Vagina (tissue), 2 donors: ENCODE results near the gene ONECUT2. TPM values are rescaled to one million over a fixed set of nuclear protein-coding genes. Genes with fewer than 3 reads are reported as not detected.

Source experiments
- DNase-seq, 2 donors: peaks; one replicate each; pipeline ENCODE4 v3.0.0-alpha.2; 2017; ENCODE audit errors: extremely low spot score in 2 of 2
- H3K27ac ChIP-seq: fragments of 200-600 bp; sonication (generic); one replicate; pipeline ENCODE4 v1.5.1; 2019
- H3K27me3 ChIP-seq: fragments of 200-600 bp; sonication (generic); one replicate; pipeline ENCODE4 v1.5.1; 2019
- H3K36me3 ChIP-seq, 2 donors: fragments of 200-600 bp; sonication (generic); one replicate each; pipeline ENCODE4 v1.5.1; 2017 to 2019
- H3K4me1 ChIP-seq: fragments of 200-600 bp; sonication (generic); one replicate; pipeline ENCODE4 v1.5.1; 2019
- H3K4me3 ChIP-seq, 2 donors: fragments of 200-600 bp; sonication (generic); 1 replicate in 1 of 2; 2 replicates in 1 of 2; pipeline ENCODE4 v1.5.1; 2016 to 2019
- H3K9me3 ChIP-seq: fragments of 200-600 bp; sonication (generic); one replicate; pipeline ENCODE4 v1.5.1; 2019
- POLR2A ChIP-seq, 2 donors: fragments of 450-650 bp; IDR thresholded peaks; one replicate each; pipeline ENCODE4 v1.6.1; 2017; ENCODE audit warnings: antibody characterized with exemption in 2 of 2, mild to moderate bottlenecking in 2 of 2, moderate library complexity in 2 of 2
- POLR2AphosphoS5 ChIP-seq, 2 donors: sonication (generic); formaldehyde crosslinking; IDR thresholded peaks; one replicate each; pipeline ENCODE4 v1.9.0; 2017; ENCODE audit warnings: antibody characterized with exemption in 2 of 2, mild to moderate bottlenecking in 2 of 2, low read depth in 1 of 2; ENCODE audit not compliant: insufficient read depth in 1 of 2
- intact Hi-C: fragments of 100-400 bp; cut with DNase I; formaldehyde crosslinking; loops from one replicate; pipeline ENCODE4 v1.15.1; 2023
- total RNA-seq: library from RNA; depleted of rRNA; stranded (reverse); fragments of >200 nt; gene quantifications from one replicate; pipeline ENCODE4 v1.2.3, GENCODE V29; 2016
- TF ChIP-seq, protein P1 (sequence below), 3 experiments: fragments of 450-650 bp in 2 of 3; fragments of 200-600 bp in 1 of 3; sonication (generic) in 1 of 3; IDR thresholded peaks; one replicate each; pipeline ENCODE4 v1.5.1; 2017 to 2019; ENCODE audit warnings: antibody characterized with exemption in 3 of 3, mild to moderate bottlenecking in 2 of 3, moderate library complexity in 2 of 3

ONECUT2 gene
- total RNA-seq, 1 donor from 2014 or later, result not detected

DNA sequence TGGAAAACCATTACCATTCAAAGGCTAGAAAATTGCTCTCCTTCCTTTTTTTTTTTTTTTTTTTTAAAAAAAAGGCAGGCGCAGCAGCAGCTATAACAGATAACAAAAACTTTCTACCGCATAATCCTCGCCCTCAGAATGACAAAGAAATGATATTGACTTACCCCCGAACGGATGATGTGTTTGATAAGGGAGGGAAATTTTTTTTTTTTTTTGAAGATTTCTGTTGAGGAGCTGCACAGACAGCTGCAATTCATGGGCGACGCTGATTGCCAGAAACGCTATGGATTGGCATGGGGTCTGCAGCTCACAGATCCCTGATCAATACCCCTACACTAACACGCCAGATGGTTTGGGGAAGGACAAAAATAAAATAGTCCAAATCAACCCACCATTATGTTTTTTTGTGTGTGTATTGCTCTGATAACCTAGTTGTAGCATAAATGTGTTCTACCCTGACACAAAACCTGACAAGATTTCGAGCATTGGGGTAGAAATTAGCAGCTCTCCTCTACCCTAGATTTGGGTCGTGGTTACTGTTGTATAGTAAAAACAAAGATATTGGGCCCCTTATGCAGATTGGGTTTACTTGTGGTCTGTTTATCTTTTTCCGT, 3.6 kb upstream of the ONECUT2 start:
- H3K4me3 ChIP-seq, result no peak overlapping the region
- H3K36me3 ChIP-seq, result no peaks in the 10 kb centered on the region
- peaks cover 9% of the 10 kb centered on the region for H3K27me3 ChIP-seq
- H3K9me3 ChIP-seq, result no peaks in the 10 kb centered on the region
- no peak overlapping the region for H3K27ac ChIP-seq
- H3K4me1 ChIP-seq, result peaks cover 18% of the 10 kb centered on the region
- intact Hi-C loops, result no loop called here
- TF ChIP-seq POLR2A (IDR thresholded peaks at IDR 0.05) (no peak), POLR2AphosphoS5 (IDR thresholded peaks at IDR 0.05; ENCODE audit: insufficient read depth in 1 of 2, low read depth in 1 of 2) (no peak)
- TF ChIP-seq, protein P1, sequence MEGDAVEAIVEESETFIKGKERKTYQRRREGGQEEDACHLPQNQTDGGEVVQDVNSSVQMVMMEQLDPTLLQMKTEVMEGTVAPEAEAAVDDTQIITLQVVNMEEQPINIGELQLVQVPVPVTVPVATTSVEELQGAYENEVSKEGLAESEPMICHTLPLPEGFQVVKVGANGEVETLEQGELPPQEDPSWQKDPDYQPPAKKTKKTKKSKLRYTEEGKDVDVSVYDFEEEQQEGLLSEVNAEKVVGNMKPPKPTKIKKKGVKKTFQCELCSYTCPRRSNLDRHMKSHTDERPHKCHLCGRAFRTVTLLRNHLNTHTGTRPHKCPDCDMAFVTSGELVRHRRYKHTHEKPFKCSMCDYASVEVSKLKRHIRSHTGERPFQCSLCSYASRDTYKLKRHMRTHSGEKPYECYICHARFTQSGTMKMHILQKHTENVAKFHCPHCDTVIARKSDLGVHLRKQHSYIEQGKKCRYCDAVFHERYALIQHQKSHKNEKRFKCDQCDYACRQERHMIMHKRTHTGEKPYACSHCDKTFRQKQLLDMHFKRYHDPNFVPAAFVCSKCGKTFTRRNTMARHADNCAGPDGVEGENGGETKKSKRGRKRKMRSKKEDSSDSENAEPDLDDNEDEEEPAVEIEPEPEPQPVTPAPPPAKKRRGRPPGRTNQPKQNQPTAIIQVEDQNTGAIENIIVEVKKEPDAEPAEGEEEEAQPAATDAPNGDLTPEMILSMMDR (IDR thresholded peaks at IDR 0.05), result no peak
- DNase-seq, result no peak

DNA sequence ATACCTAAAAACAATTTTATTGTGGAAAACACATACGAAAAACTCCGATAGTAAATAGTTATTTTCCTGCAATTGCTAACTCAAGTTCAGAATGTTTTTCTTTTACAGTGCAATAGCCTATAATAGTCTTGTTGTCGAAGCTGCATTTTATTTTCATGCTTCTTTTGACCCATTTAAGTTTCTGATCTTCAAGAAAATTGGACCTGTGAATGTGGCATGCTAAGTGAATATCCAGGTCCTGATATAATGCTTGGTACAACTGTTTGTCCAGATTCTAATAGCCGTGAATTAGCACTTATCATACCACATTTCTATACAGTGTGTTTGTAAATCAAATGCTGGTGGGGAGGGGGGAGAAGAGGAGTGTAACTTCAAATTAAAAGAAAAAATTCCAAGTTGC, 3.0 kb upstream of the ONECUT2 start:
- Histone ChIP-seq H3K4me1 (peaks cover 23% of the 10 kb centered on the region), H3K36me3 (no peaks in the 10 kb centered on the region), H3K27me3 (peaks cover 12% of the 10 kb centered on the region), H3K4me3 (no peak overlapping the region), H3K9me3 (no peaks in the 10 kb centered on the region), H3K27ac (no peak overlapping the region)
- intact Hi-C loops, result no loop called here
- DNase-seq, result no peak
- TF ChIP-seq, protein P1 (IDR thresholded peaks at IDR 0.05), result no peak

DNA sequence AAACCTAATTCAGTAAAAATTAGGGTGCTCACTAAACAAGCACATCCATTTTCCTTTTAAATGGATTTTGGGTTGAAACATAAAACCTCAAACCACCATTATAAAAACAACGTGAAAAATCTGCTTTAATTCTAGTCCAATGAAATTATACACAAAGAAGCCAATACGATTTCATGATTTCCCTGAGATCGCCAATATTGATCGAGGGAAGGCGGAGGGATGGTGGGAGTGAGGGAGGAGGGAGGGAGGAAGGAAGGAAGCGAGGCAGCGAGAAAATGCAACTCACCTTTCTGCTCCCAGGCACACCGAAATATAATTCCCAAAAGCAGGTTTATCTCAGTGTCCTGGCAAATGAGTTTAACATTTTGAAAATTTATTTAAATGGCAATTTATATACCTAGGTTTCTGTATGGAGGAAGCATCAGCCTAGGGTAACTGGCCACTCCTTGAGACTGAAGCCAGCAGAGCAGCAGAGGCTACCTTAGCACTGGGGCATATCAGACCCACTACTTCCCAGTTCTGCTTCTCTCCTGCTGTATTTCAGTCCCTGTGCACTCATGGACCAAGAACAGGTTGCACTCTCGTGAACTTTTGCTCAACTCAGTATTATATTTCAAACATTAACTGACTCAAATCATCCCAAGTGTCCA, 2.3 kb upstream of the ONECUT2 start:
- Histone ChIP-seq H3K27ac (no peak overlapping the region), H3K27me3 (peaks cover 19% of the 10 kb centered on the region), H3K4me1 (peaks cover 30% of the 10 kb centered on the region), H3K36me3 (no peaks in the 10 kb centered on the region), H3K4me3 (no peak overlapping the region), H3K9me3 (no peaks in the 10 kb centered on the region)
- DNase-seq, result no peak
- TF ChIP-seq POLR2A (IDR thresholded peaks at IDR 0.05), result no peak
- no peak for TF ChIP-seq POLR2AphosphoS5 (IDR thresholded peaks at IDR 0.05; ENCODE audit: insufficient read depth in 1 of 2, low read depth in 1 of 2)
- TF ChIP-seq, protein P1 (IDR thresholded peaks at IDR 0.05), result no peak
- intact Hi-C loops, result no loop called here

DNA sequence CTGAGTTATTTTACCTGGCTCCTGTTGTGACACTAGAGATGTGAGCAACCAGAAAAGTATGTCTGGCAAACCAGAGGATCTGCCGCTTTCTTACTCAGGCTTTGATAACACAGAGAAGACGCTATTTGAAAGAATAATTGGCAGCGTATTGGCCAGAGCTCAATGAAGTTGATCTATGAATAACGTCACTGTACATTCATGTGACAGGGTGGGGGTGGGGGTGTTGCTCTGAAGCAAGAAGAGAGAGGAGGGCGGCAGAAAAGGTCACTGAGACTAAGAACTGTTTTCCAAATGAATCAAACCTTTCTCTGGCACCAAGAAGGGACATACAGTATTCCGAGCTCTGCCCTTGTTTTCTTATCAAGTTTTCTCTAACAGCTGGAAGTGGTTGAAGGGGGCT, 1.7 kb upstream of the ONECUT2 start:
- intact Hi-C loops, result no loop called here
- no peak for TF ChIP-seq POLR2A (IDR thresholded peaks at IDR 0.05)
- TF ChIP-seq POLR2AphosphoS5 (IDR thresholded peaks at IDR 0.05; ENCODE audit: insufficient read depth in 1 of 2, low read depth in 1 of 2), result no peak
- TF ChIP-seq, protein P1 (IDR thresholded peaks at IDR 0.05), result no peak
- H3K9me3 ChIP-seq, result no peaks in the 10 kb centered on the region
- no peaks in the 10 kb centered on the region for H3K36me3 ChIP-seq
- peaks cover 36% of the 10 kb centered on the region for H3K4me1 ChIP-seq
- no peak for DNase-seq
- H3K4me3 ChIP-seq, result no peak overlapping the region
- H3K27me3 ChIP-seq, result peaks cover 22% of the 10 kb centered on the region
- no peak overlapping the region for H3K27ac ChIP-seq

DNA sequence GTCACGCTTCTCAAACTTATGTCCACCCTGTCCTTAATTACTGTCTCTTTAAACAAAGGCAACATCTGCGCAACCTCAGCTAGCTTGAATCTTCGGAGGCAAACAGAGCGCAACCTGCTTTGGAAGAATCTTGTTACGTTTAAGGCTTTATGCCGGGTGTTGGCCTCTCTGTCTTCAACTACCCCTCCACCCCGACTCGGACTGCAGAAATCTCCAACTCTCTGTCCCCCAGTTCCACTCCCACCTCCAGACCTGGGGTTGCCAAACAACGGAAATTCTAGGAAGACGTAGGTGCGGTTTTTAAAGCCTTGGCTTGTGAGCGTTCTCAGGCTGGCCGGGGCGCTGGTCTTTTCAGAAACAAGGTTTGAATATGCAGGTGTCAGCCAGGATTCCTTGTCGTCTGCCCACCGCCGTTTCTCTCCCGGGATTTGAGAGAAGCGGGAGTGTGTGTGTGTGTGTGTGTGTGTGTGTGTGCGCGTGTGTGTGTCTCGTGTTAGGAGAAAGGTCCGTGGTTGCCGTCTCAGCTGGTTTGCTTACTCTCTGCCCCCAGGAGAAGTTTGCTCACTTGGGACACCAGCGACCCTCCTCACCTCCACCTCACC, 1.1 kb upstream of the ONECUT2 start:
- H3K4me3 ChIP-seq, result peak overlapping the region; percentile 38 to 53
- TF ChIP-seq POLR2A (IDR thresholded peaks at IDR 0.05), result no peak
- TF ChIP-seq POLR2AphosphoS5 (IDR thresholded peaks at IDR 0.05; ENCODE audit: insufficient read depth in 1 of 2, low read depth in 1 of 2), result no peak
- TF ChIP-seq, protein P1 (IDR thresholded peaks at IDR 0.05), result no peak
- peaks cover 25% of the 10 kb centered on the region for H3K27me3 ChIP-seq
- intact Hi-C loops, result no loop called here
- no peak overlapping the region for H3K27ac ChIP-seq
- no peaks in the 10 kb centered on the region for H3K36me3 ChIP-seq
- peaks cover 41% of the 10 kb centered on the region for H3K4me1 ChIP-seq
- no peak for DNase-seq
- H3K9me3 ChIP-seq, result no peaks in the 10 kb centered on the region
